Measurements from ENCODE around the gene SCUBE2.
"Not testable (repeated sequence)": the region's sequence is repeated elsewhere in the genome, so short reads cannot be mapped to it uniquely, and the experiment has no call there.

Gene SCUBE2

GRCh38 chr11:9008661-9009060, 82.7 kb downstream of the SCUBE2 start:
- DNase-seq (ENCODE audit: low read depth, low spot score) = no peak

GRCh38 chr11:9008011-9008550, 83.3 kb downstream of the SCUBE2 start:
- DNase-seq (ENCODE audit: low read depth, low spot score) = no peak

GRCh38 chr11:9005087-9005486, 86.3 kb downstream of the SCUBE2 start:
- DNase-seq (ENCODE audit: low read depth, low spot score) = no peak

GRCh38 chr11:9004183-9004926, 87.0 kb downstream of the SCUBE2 start:
- DNase-seq (ENCODE audit: low read depth, low spot score) = no peak

- no peak for DNase-seq (ENCODE audit: low read depth, low spot score)
Observed at GRCh38 chr11:9003573-9004182, 87.7 kb downstream of the SCUBE2 start, which contains the start of gene NRIP3. Gene NRIP3 (minus strand): TSS chr11:9004001. CDS start chr11:9003935, 66 bp downstream.

GRCh38 chr11:9002920-9003572, 88.4 kb downstream of the SCUBE2 start:
- no peak for DNase-seq (ENCODE audit: low read depth, low spot score)

GRCh38 chr11:9001736-9002135, 89.7 kb downstream of the SCUBE2 start:
- DNase-seq (ENCODE audit: low read depth, low spot score) = no peak

- no peak for DNase-seq (ENCODE audit: low read depth, low spot score)
Observed at GRCh38 chr11:8998017-8998416, 93.4 kb downstream of the SCUBE2 start.

- DNase-seq (ENCODE audit: low read depth, low spot score) = no peak
Observed at GRCh38 chr11:8997451-8997850, 93.9 kb downstream of the SCUBE2 start.

GRCh38 chr11:8989453-8989852, 101.9 kb downstream of the SCUBE2 start:
- no peak for DNase-seq (ENCODE audit: low read depth, low spot score)

- no peak for DNase-seq (ENCODE audit: low read depth, low spot score)
Observed at GRCh38 chr11:8988329-8989234, 102.8 kb downstream of the SCUBE2 start.

GRCh38 chr11:8987446-8987845, 104.0 kb downstream of the SCUBE2 start:
- DNase-seq (ENCODE audit: low read depth, low spot score) = no peak

GRCh38 chr11:8986772-8987171, 104.6 kb downstream of the SCUBE2 start:
- DNase-seq (ENCODE audit: low read depth, low spot score) = not testable (repeated sequence)

GRCh38 chr11:8985462-8985861, 105.9 kb downstream of the SCUBE2 start:
- DNase-seq (ENCODE audit: low read depth, low spot score) = no peak

GRCh38 chr11:8983552-8983951, 107.8 kb downstream of the SCUBE2 start:
- no peak for DNase-seq (ENCODE audit: low read depth, low spot score)

GRCh38 chr11:8980485-8980884, 110.9 kb downstream of the SCUBE2 start:
- no peak for DNase-seq (ENCODE audit: low read depth, low spot score)

- not testable (repeated sequence) for DNase-seq (ENCODE audit: low read depth, low spot score)
Observed at GRCh38 chr11:8979365-8979764, 112.0 kb downstream of the SCUBE2 start.

GRCh38 chr11:8973121-8973520, 118.3 kb downstream of the SCUBE2 start:
- DNase-seq (ENCODE audit: low read depth, low spot score) = no peak

- DNase-seq (ENCODE audit: low read depth, low spot score) = no peak
Observed at GRCh38 chr11:8971924-8972316, 119.5 kb downstream of the SCUBE2 start.

- no peak for DNase-seq (ENCODE audit: low read depth, low spot score)
Observed at GRCh38 chr11:8971196-8971923, 120.0 kb downstream of the SCUBE2 start.
